ENCODE measurements around the gene AATK.
"Not testable (repeated sequence)": the region's sequence is repeated elsewhere in the genome, so short reads cannot be mapped to it uniquely, and the experiment has no call there.

Gene AATK

GRCh38 chr17:81162491-81162890 is 3.5 kb downstream of the AATK start:
- DNase-seq (ENCODE audit: low spot score), result no peak

- DNase-seq (ENCODE audit: low spot score), result no peak
Observed at GRCh38 chr17:81161972-81162371, 4.0 kb downstream of the AATK start.

- DNase-seq (ENCODE audit: low spot score), result no peak
Observed at GRCh38 chr17:81161536-81161935, 4.5 kb downstream of the AATK start.

GRCh38 chr17:81160747-81161453 is 5.1 kb downstream of the AATK start:
- no peak for DNase-seq (ENCODE audit: low spot score)

GRCh38 chr17:81160306-81160705 is 5.7 kb downstream of the AATK start:
- no peak for DNase-seq (ENCODE audit: low spot score)

- no peak for DNase-seq (ENCODE audit: low spot score)
Observed at GRCh38 chr17:81159611-81160265, 6.3 kb downstream of the AATK start.

GRCh38 chr17:81158688-81159590 is 7.1 kb downstream of the AATK start:
- no peak for DNase-seq (ENCODE audit: low spot score)

GRCh38 chr17:81157848-81158687 is 8.0 kb downstream of the AATK start:
- DNase-seq (ENCODE audit: low spot score), result no peak

GRCh38 chr17:81156866-81157805 is 8.9 kb downstream of the AATK start:
- DNase-seq (ENCODE audit: low spot score), result no peak

- DNase-seq (ENCODE audit: low spot score), result no peak
Observed at GRCh38 chr17:81154961-81155360, 11.1 kb downstream of the AATK start.

GRCh38 chr17:81154016-81154415 is 12.0 kb downstream of the AATK start:
- DNase-seq (ENCODE audit: low spot score), result not testable (repeated sequence)

GRCh38 chr17:81153340-81153803 is 12.6 kb downstream of the AATK start:
- no peak for DNase-seq (ENCODE audit: low spot score)

- no peak for DNase-seq (ENCODE audit: low spot score)
Observed at GRCh38 chr17:81152288-81152828, 13.7 kb downstream of the AATK start.

- DNase-seq (ENCODE audit: low spot score), result no peak
Observed at GRCh38 chr17:81151278-81151677, 14.7 kb downstream of the AATK start.

GRCh38 chr17:81150377-81151077 is 15.5 kb downstream of the AATK start:
- no peak for DNase-seq (ENCODE audit: low spot score)

- DNase-seq (ENCODE audit: low spot score), result no peak
Observed at GRCh38 chr17:81148986-81149533, 17.0 kb downstream of the AATK start.

GRCh38 chr17:81148571-81148970 is 17.4 kb downstream of the AATK start:
- DNase-seq (ENCODE audit: low spot score), result no peak

- DNase-seq (ENCODE audit: low spot score), result no peak
Observed at GRCh38 chr17:81147701-81148100, 18.3 kb downstream of the AATK start.

- DNase-seq (ENCODE audit: low spot score), result not testable (repeated sequence)
Observed at GRCh38 chr17:81146208-81146607, 19.8 kb downstream of the AATK start.

All from NAMALWA (cell line).